IMR-90 (cell line): ENCODE data around the gene NAT14.

Source experiments
- BHLHE40 ChIP-seq: fragments of 150-350 bp; IDR thresholded peaks from 2 replicates; pipeline ENCODE4 v1.6.1; 2016; ENCODE audit warnings: mild to moderate bottlenecking, low read depth, low read length
- CEBPB ChIP-seq: IDR thresholded peaks from 2 replicates; pipeline ENCODE4 v1.6.1; 2012; ENCODE audit warnings: low read depth, low read length, improper control_type of control experiment
- CHD1 ChIP-seq: IDR thresholded peaks from 2 replicates; pipeline ENCODE4 v1.6.1; 2012; ENCODE audit warnings: low read depth, low read length, improper control_type of control experiment
- CTCF ChIP-seq: conservative IDR thresholded peaks from 2 replicates; pipeline ENCODE4 v1.5.1; 2012; ENCODE audit warnings: mild to moderate bottlenecking, low read depth, low read length, improper control_type of control experiment
- MAFK ChIP-seq: IDR thresholded peaks from 2 replicates; pipeline ENCODE4 v1.6.1; 2012; ENCODE audit warnings: low read depth, low read length, improper control_type of control experiment
- MAZ ChIP-seq: IDR thresholded peaks from 2 replicates; pipeline ENCODE4 v1.6.1; 2012; ENCODE audit warnings: low read depth, mild to moderate bottlenecking, low read length, improper control_type of control experiment, moderate library complexity, borderline replicate concordance
- MXI1 ChIP-seq: IDR thresholded peaks from 2 replicates; pipeline ENCODE4 v1.6.1; 2012; ENCODE audit warnings: low read depth, mild to moderate bottlenecking, low read length, moderate library complexity, borderline replicate concordance
- POLR2A ChIP-seq: IDR thresholded peaks from 2 replicates; pipeline ENCODE4 v1.6.1; 2012; ENCODE audit warnings: mild to moderate bottlenecking, low read depth, low read length
- RAD21 ChIP-seq: IDR thresholded peaks from 2 replicates; pipeline ENCODE4 v1.6.1; 2012; ENCODE audit warnings: low read length, improper control_type of control experiment
- RFX5 ChIP-seq: IDR thresholded peaks from 2 replicates; pipeline ENCODE4 v1.8.0; 2012; ENCODE audit warnings: low read depth, mild to moderate bottlenecking, low read length, moderate library complexity
- SMC3 ChIP-seq: fragments of 150-350 bp; IDR thresholded peaks from 2 replicates; pipeline ENCODE4 v1.6.1; 2016; ENCODE audit warnings: low read depth, mild to moderate bottlenecking, antibody characterized with exemption, low read length, moderate library complexity
- USF2 ChIP-seq: fragments of 150-350 bp; IDR thresholded peaks from 2 replicates; pipeline ENCODE4 v1.6.1; 2017; ENCODE audit warnings: mild to moderate bottlenecking, antibody characterized with exemption, low read length, low read depth

GRCh38 chr19:55449469-55449868 lies 35.5 kb upstream of the NAT14 start:
- TF ChIP-seq POLR2A, result no peak
- TF ChIP-seq MXI1, result no peak
- TF ChIP-seq CTCF, result no peak
- TF ChIP-seq CEBPB, result no peak
- no peak for TF ChIP-seq RAD21
- TF ChIP-seq SMC3, result no peak
- no peak for TF ChIP-seq RFX5
- TF ChIP-seq BHLHE40, result no peak
- TF ChIP-seq USF2, result no peak
- no peak for TF ChIP-seq MAZ
- no peak for TF ChIP-seq CHD1
- TF ChIP-seq MAFK, result no peak
